ENCODE measurements around the gene PLXNA3.

Gene PLXNA3

GRCh38 chrX:154459832-154460231 lies 1.8 kb downstream of the PLXNA3 start:
- TF ChIP-seq CTCF (IDR thresholded peaks at IDR 0.05; ENCODE audit: low read depth, low read length) (no peak), MYC (IDR thresholded peaks at IDR 0.05; ENCODE audit: low read depth, low read length) (no peak), MAX (IDR thresholded peaks at IDR 0.05; ENCODE audit: low read depth, low read length) (no peak), POLR2A (IDR thresholded peaks at IDR 0.05; ENCODE audit: extremely low read depth, insufficient read length) (no peak)
- DNase-seq (ENCODE audit: low read depth), result peak; percentile 35

GRCh38 chrX:154460326-154460725 lies 2.2 kb downstream of the PLXNA3 start:
- TF ChIP-seq CTCF (IDR thresholded peaks at IDR 0.05; ENCODE audit: low read depth, low read length), result no peak
- no peak for TF ChIP-seq POLR2A (IDR thresholded peaks at IDR 0.05; ENCODE audit: extremely low read depth, insufficient read length)
- no peak for TF ChIP-seq MYC (IDR thresholded peaks at IDR 0.05; ENCODE audit: low read depth, low read length)
- no peak for TF ChIP-seq MAX (IDR thresholded peaks at IDR 0.05; ENCODE audit: low read depth, low read length)
- no peak for DNase-seq (ENCODE audit: low read depth)
- H3K4me3 ChIP-seq (ENCODE audit: low read depth, low read length), result no peak overlapping the region

More at GRCh38 chrX:154459832-154460231, 1.8 kb downstream of the PLXNA3 start:
- H3K4me3 ChIP-seq (ENCODE audit: low read depth, low read length), result no peak overlapping the region

- no peak for TF ChIP-seq POLR2A (IDR thresholded peaks at IDR 0.05; ENCODE audit: extremely low read depth, insufficient read length)
- no peak for TF ChIP-seq CTCF (IDR thresholded peaks at IDR 0.05; ENCODE audit: low read depth, low read length)
- TF ChIP-seq MAX (IDR thresholded peaks at IDR 0.05; ENCODE audit: low read depth, low read length), result no peak
- TF ChIP-seq MYC (IDR thresholded peaks at IDR 0.05; ENCODE audit: low read depth, low read length), result no peak
- H3K4me3 ChIP-seq (ENCODE audit: low read depth, low read length), result no peak overlapping the region
These were observed 4.3 kb downstream of the PLXNA3 start for GRCh38 chrX:154462396-154462795.

GRCh38 chrX:154463611-154464220 lies 5.6 kb downstream of the PLXNA3 start:
- H3K4me3 ChIP-seq (ENCODE audit: low read depth, low read length), result no peak overlapping the region
- TF ChIP-seq MYC (IDR thresholded peaks at IDR 0.05; ENCODE audit: low read depth, low read length) (no peak), POLR2A (IDR thresholded peaks at IDR 0.05; ENCODE audit: extremely low read depth, insufficient read length) (no peak), CTCF (IDR thresholded peaks at IDR 0.05; ENCODE audit: low read depth, low read length) (no peak), MAX (IDR thresholded peaks at IDR 0.05; ENCODE audit: low read depth, low read length) (no peak)
- DNase-seq (ENCODE audit: low read depth), result no peak

More at GRCh38 chrX:154462396-154462795, 4.3 kb downstream of the PLXNA3 start:
- DNase-seq (ENCODE audit: low read depth), result no peak

- H3K4me3 ChIP-seq (ENCODE audit: low read depth, low read length), result no peak overlapping the region
- TF ChIP-seq POLR2A (IDR thresholded peaks at IDR 0.05; ENCODE audit: extremely low read depth, insufficient read length) (no peak), MAX (IDR thresholded peaks at IDR 0.05; ENCODE audit: low read depth, low read length) (no peak), CTCF (IDR thresholded peaks at IDR 0.05; ENCODE audit: low read depth, low read length) (no peak), MYC (IDR thresholded peaks at IDR 0.05; ENCODE audit: low read depth, low read length) (no peak)
- DNase-seq (ENCODE audit: low read depth), result no peak
These were observed 6.8 kb downstream of the PLXNA3 start for GRCh38 chrX:154464806-154465365.

Measured in NB4 (cell line).